WTC11 (cell line): ENCODE results near the gene STON1. TPM values are rescaled to one million over a fixed set of nuclear protein-coding genes. Genes with fewer than 3 reads are reported as not detected.

Experiments
- ATAC-seq: fragments of 200-7000 bp; cut with Tn5 transposase; 2 replicates; pipeline ENCODE4 v1.10.0; 2021; ENCODE audit warnings: mild to moderate bottlenecking, moderate library complexity
- CTCF ChIA-PET: fragments of 300-600 bp; sonication (Branson Sonifier 250); formaldehyde crosslinking; loops from one replicate; lab custom pipeline; 2021; ENCODE audit warnings: antibody characterized with exemption; lab: Charles Lee
- POLR2A ChIA-PET: fragments of 350-600 bp; sonication (Branson Sonifier 250); formaldehyde crosslinking; loops from one replicate; lab custom pipeline; 2021; ENCODE audit warnings: antibody characterized with exemption; lab: Charles Lee
- DNase-seq: peaks from one replicate; pipeline ENCODE4 v3.0.0; 2021; ENCODE audit warnings: low spot score
- H3K27ac Mint-ChIP-seq: 2 replicates; pipeline ENCODE4 v1.8.0; 2021; ENCODE audit warnings: mixed read lengths
- H3K27me3 Mint-ChIP-seq: 2 replicates; pipeline ENCODE4 v1.8.0; 2021; ENCODE audit warnings: low read depth, mild to moderate bottlenecking, moderate library complexity, mixed read lengths
- H3K36me3 Mint-ChIP-seq: 2 replicates; pipeline ENCODE4 v1.8.0; 2021; ENCODE audit warnings: mixed read lengths
- H3K4me1 Mint-ChIP-seq: 2 replicates; pipeline ENCODE4 v1.8.0; 2022; ENCODE audit warnings: mixed read lengths
- H3K4me3 Mint-ChIP-seq: 2 replicates; pipeline ENCODE4 v1.8.0; 2021; ENCODE audit warnings: mild to moderate bottlenecking, moderate library complexity, mixed read lengths
- H3K9me3 Mint-ChIP-seq: 2 replicates; pipeline ENCODE4 v1.8.0; 2021; ENCODE audit warnings: mixed read lengths
- ETV6 ChIP-seq: sonication (generic); formaldehyde crosslinking; IDR thresholded peaks from 2 replicates; pipeline ENCODE4 v1.8.1; 2022; ENCODE audit warnings: mild to moderate bottlenecking, missing genetic modification reagents
- NFATC4 ChIP-seq: fragments of 250-450 bp; sonication (Bioruptor Pico); IDR thresholded peaks from 2 replicates; pipeline ENCODE4 v1.9.0; 2021; ENCODE audit warnings: mild to moderate bottlenecking
- SP1 ChIP-seq: sonication (generic); formaldehyde crosslinking; conservative IDR thresholded peaks from 2 replicates; pipeline ENCODE4 v1.8.1; 2022; ENCODE audit warnings: missing genetic modification reagents
- TP53 ChIP-seq: sonication (generic); formaldehyde crosslinking; IDR thresholded peaks from 2 replicates; pipeline ENCODE4 v1.8.1; 2023; ENCODE audit warnings: mild to moderate bottlenecking, missing genetic modification reagents
- ZNF138 ChIP-seq: sonication (generic); formaldehyde crosslinking; conservative IDR thresholded peaks from 2 replicates; pipeline ENCODE4 v1.8.1; 2022; ENCODE audit warnings: mild to moderate bottlenecking, moderate library complexity, missing genetic modification reagents
- ZNF232 ChIP-seq: sonication (generic); formaldehyde crosslinking; IDR thresholded peaks from 2 replicates; pipeline ENCODE4 v1.8.0; 2022; ENCODE audit warnings: mild to moderate bottlenecking, missing genetic modification reagents
- ZNF671 ChIP-seq: fragments of 250-450 bp; sonication (Bioruptor Pico); IDR thresholded peaks from 2 replicates; pipeline ENCODE4 v1.8.0; 2021; ENCODE audit warnings: mild to moderate bottlenecking
- total RNA-seq: library from RNA; stranded (reverse); gene quantifications from 3 replicates; pipeline ENCODE4 v1.2.3, GENCODE V29; 2021
- TF ChIP-seq, protein P1 (sequence below): sonication (generic); formaldehyde crosslinking; IDR thresholded peaks from 2 replicates; pipeline ENCODE4 v1.8.1; 2022; ENCODE audit warnings: missing genetic modification reagents, borderline replicate concordance
- TF ChIP-seq, protein P2 (sequence below): sonication (generic); formaldehyde crosslinking; IDR thresholded peaks from 2 replicates; pipeline ENCODE4 v1.8.1; 2023; ENCODE audit warnings: mild to moderate bottlenecking, moderate library complexity, missing genetic modification reagents
- TF ChIP-seq, protein P3 (sequence below): fragments of 250-450 bp; sonication (Bioruptor Pico); IDR thresholded peaks from 2 replicates; pipeline ENCODE4 v1.9.0; 2021; ENCODE audit warnings: mild to moderate bottlenecking
- TF ChIP-seq, protein P4 (sequence below): sonication (generic); formaldehyde crosslinking; IDR thresholded peaks from 2 replicates; pipeline ENCODE4 v1.8.0; 2022; ENCODE audit warnings: mild to moderate bottlenecking, missing genetic modification reagents
- TF ChIP-seq, protein P5 (sequence below): sonication (generic); formaldehyde crosslinking; IDR thresholded peaks from 2 replicates; pipeline ENCODE4 v1.8.0; 2022; ENCODE audit warnings: mild to moderate bottlenecking, missing genetic modification reagents
- TF ChIP-seq, protein P6 (sequence below): sonication (generic); formaldehyde crosslinking; conservative IDR thresholded peaks from 2 replicates; pipeline ENCODE4 v1.8.1; 2023; ENCODE audit warnings: mild to moderate bottlenecking, low read depth, missing genetic modification reagents, moderate library complexity

STON1 gene
- total RNA-seq, 1 experiment from 2014 or later = 11.0 TPM

DNA sequence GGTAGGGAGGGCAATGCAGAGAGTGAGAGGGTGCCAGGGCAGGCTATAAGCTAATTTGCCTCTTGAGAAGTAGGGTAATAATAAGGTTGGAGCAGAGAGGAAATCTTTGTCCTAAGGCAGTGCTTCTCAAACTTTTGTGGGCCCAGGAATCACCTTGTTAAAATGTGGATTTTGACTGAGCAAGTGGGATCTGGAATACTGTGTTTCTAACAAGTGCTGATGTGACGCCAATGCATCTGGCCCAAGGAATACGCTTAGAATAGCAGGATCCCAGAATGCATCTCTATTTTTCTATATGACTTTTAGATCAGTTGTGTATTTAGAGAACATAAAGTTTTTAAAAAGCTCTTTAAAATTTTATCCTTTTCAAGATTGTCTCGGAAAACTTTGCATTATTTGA is 58.0 kb downstream of the STON1 start:
- H3K27me3 Mint-ChIP-seq = peaks cover 16% of the 10 kb centered on the region
- POLR2A ChIA-PET = no interaction called here
- H3K9me3 Mint-ChIP-seq = no peaks in the 10 kb centered on the region
- peaks cover 37% of the 10 kb centered on the region for H3K4me1 Mint-ChIP-seq
- H3K4me3 Mint-ChIP-seq = no peak overlapping the region
- CTCF ChIA-PET = interaction anchor here (0.7 to 2.7 kb wide), 17 partner anchors 12 to 481 kb away, joined by 3 to 15 read pairs (median 5); no protein-coding TSS in a partner anchor
- H3K36me3 Mint-ChIP-seq = peaks cover 9% of the 10 kb centered on the region; the same call in 1 of the 2 replicates
- H3K27ac Mint-ChIP-seq = no peak overlapping the region
- DNase-seq (no peak), ATAC-seq (no peak)
- TF ChIP-seq, protein P1, sequence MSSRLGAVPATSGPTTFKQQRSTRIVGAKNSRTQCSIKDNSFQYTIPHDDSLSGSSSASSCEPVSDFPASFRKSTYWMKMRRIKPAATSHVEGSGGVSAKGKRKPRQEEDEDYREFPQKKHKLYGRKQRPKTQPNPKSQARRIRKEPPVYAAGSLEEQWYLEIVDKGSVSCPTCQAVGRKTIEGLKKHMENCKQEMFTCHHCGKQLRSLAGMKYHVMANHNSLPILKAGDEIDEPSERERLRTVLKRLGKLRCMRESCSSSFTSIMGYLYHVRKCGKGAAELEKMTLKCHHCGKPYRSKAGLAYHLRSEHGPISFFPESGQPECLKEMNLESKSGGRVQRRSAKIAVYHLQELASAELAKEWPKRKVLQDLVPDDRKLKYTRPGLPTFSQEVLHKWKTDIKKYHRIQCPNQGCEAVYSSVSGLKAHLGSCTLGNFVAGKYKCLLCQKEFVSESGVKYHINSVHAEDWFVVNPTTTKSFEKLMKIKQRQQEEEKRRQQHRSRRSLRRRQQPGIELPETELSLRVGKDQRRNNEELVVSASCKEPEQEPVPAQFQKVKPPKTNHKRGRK (CRISPR knock-in tag) = no peak
- TF ChIP-seq, protein P2, sequence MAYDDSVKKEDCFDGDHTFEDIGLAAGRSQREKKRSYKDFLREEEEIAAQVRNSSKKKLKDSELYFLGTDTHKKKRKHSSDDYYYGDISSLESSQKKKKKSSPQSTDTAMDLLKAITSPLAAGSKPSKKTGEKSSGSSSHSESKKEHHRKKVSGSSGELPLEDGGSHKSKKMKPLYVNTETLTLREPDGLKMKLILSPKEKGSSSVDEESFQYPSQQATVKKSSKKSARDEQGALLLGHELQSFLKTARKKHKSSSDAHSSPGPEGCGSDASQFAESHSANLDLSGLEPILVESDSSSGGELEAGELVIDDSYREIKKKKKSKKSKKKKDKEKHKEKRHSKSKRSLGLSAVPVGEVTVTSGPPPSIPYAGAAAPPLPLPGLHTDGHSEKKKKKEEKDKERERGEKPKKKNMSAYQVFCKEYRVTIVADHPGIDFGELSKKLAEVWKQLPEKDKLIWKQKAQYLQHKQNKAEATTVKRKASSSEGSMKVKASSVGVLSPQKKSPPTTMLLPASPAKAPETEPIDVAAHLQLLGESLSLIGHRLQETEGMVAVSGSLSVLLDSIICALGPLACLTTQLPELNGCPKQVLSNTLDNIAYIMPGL (CRISPR knock-in tag) = no peak
- TF ChIP-seq ZNF232 (CRISPR knock-in tag) (no peak), NFATC4 (CRISPR knock-in tag) (no peak)
- TF ChIP-seq, protein P3, sequence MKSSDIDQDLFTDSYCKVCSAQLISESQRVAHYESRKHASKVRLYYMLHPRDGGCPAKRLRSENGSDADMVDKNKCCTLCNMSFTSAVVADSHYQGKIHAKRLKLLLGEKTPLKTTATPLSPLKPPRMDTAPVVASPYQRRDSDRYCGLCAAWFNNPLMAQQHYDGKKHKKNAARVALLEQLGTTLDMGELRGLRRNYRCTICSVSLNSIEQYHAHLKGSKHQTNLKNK (CRISPR knock-in tag) = no peak
- TF ChIP-seq, protein P4, sequence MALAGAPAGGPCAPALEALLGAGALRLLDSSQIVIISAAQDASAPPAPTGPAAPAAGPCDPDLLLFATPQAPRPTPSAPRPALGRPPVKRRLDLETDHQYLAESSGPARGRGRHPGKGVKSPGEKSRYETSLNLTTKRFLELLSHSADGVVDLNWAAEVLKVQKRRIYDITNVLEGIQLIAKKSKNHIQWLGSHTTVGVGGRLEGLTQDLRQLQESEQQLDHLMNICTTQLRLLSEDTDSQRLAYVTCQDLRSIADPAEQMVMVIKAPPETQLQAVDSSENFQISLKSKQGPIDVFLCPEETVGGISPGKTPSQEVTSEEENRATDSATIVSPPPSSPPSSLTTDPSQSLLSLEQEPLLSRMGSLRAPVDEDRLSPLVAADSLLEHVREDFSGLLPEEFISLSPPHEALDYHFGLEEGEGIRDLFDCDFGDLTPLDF = no peak
- TF ChIP-seq, protein P5, sequence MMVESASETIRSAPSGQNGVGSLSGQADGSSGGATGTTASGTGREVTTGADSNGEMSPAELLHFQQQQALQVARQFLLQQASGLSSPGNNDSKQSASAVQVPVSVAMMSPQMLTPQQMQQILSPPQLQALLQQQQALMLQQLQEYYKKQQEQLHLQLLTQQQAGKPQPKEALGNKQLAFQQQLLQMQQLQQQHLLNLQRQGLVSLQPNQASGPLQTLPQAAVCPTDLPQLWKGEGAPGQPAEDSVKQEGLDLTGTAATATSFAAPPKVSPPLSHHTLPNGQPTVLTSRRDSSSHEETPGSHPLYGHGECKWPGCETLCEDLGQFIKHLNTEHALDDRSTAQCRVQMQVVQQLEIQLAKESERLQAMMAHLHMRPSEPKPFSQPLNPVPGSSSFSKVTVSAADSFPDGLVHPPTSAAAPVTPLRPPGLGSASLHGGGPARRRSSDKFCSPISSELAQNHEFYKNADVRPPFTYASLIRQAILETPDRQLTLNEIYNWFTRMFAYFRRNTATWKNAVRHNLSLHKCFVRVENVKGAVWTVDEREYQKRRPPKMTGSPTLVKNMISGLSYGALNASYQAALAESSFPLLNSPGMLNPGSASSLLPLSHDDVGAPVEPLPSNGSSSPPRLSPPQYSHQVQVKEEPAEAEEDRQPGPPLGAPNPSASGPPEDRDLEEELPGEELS = no peak

DNA sequence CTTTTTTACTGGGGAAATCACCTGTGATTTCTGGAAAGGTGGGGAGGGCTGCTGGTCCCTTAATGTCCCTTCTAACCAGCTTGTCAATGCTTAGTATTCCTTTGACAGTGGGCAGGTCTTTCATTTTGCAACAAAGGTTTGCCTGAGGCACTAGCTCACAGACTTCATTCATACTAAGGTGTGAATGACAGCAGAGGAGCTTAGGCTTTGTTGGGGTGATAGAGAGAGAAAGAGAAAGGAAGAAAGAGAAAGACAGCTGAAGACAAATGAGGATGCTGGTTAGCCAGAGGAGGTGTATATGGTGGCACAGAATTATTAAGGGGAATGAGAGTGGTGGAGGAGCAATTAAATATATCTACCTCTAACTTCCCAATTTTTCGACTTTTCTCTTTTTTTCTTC is 58.8 kb downstream of the STON1 start:
- no peak overlapping the region for H3K27ac Mint-ChIP-seq
- no peak for DNase-seq
- peaks cover 37% of the 10 kb centered on the region for H3K4me1 Mint-ChIP-seq
- no peak for ATAC-seq
- ChIA-PET POLR2A (no interaction called here), CTCF (interaction anchor here (0.5 to 2.7 kb wide), 33 partner anchors 12 to 482 kb away, joined by 3 to 19 read pairs (median 4); no protein-coding TSS in a partner anchor)
- H3K4me3 Mint-ChIP-seq = no peak overlapping the region
- TF ChIP-seq, protein P6, sequence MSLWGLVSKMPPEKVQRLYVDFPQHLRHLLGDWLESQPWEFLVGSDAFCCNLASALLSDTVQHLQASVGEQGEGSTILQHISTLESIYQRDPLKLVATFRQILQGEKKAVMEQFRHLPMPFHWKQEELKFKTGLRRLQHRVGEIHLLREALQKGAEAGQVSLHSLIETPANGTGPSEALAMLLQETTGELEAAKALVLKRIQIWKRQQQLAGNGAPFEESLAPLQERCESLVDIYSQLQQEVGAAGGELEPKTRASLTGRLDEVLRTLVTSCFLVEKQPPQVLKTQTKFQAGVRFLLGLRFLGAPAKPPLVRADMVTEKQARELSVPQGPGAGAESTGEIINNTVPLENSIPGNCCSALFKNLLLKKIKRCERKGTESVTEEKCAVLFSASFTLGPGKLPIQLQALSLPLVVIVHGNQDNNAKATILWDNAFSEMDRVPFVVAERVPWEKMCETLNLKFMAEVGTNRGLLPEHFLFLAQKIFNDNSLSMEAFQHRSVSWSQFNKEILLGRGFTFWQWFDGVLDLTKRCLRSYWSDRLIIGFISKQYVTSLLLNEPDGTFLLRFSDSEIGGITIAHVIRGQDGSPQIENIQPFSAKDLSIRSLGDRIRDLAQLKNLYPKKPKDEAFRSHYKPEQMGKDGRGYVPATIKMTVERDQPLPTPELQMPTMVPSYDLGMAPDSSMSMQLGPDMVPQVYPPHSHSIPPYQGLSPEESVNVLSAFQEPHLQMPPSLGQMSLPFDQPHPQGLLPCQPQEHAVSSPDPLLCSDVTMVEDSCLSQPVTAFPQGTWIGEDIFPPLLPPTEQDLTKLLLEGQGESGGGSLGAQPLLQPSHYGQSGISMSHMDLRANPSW (CRISPR knock-in tag) = no peak
- peak; percentile 59; the same call in 1 of the 2 replicates for TF ChIP-seq ETV6 (CRISPR knock-in tag)
- TF ChIP-seq ZNF671 = 0 out of 2 replicates have a peak, but pooled peaks have one; percentile 40
- TF ChIP-seq TP53 = 0 out of 2 replicates have a peak, but pooled peaks have one; percentile 34
- TF ChIP-seq ZNF138 (CRISPR knock-in tag) = no peak
- no peak for TF ChIP-seq SP1
- peaks cover 8% of the 10 kb centered on the region; the same call in 1 of the 2 replicates for H3K36me3 Mint-ChIP-seq
- H3K9me3 Mint-ChIP-seq = no peaks in the 10 kb centered on the region
- peaks cover 16% of the 10 kb centered on the region for H3K27me3 Mint-ChIP-seq
